GM21786 (cell line): Measurements from ENCODE around the gene DEDD.

Experiments
- ATAC-seq: cut with Tn5 transposase; IDR thresholded peaks from one replicate; pipeline ENCODE4 v1.9.1; 2021; ENCODE audit not compliant: unreplicated experiment

The DEDD gene

GRCh38 chr1:161132410-161133219 is at the start of gene DEDD:
Gene DEDD (minus strand): TSS chr1:161132667. CDS start chr1:161124462, 8,205 bp downstream.
- peak; percentile 97 for ATAC-seq

- peak; percentile 55 for ATAC-seq
Observed at GRCh38 chr1:161182214-161182613, 49.7 kb upstream of the DEDD start.

GRCh38 chr1:161180639-161181038 is 48.2 kb upstream of the DEDD start:
- ATAC-seq, result no peak

GRCh38 chr1:161179698-161180097 is 47.2 kb upstream of the DEDD start:
- ATAC-seq, result no peak

- no peak for ATAC-seq
Observed at GRCh38 chr1:161177936-161178244, 45.4 kb upstream of the DEDD start.

GRCh38 chr1:161177112-161177935 is 44.9 kb upstream of the DEDD start, which contains the start of gene B4GALT3:
Gene B4GALT3 (minus strand): TSS chr1:161177507. CDS start chr1:161176060, 1,447 bp downstream.
- peak; percentile 73 for ATAC-seq

GRCh38 chr1:161176468-161177111 is 44.1 kb upstream of the DEDD start:
- ATAC-seq, result peak; percentile 19

- no peak for ATAC-seq
Observed at GRCh38 chr1:161175771-161176453, 43.4 kb upstream of the DEDD start.

- no peak for ATAC-seq
Observed at GRCh38 chr1:161174911-161175310, 42.4 kb upstream of the DEDD start.

- ATAC-seq, result no peak
Observed at GRCh38 chr1:161173711-161174110, 41.2 kb upstream of the DEDD start.

- ATAC-seq, result no peak
Observed at GRCh38 chr1:161172776-161173376, 40.4 kb upstream of the DEDD start.

- ATAC-seq, result no peak
Observed at GRCh38 chr1:161172349-161172748, 39.9 kb upstream of the DEDD start.

GRCh38 chr1:161171696-161172095 is 39.2 kb upstream of the DEDD start:
- no peak for ATAC-seq

GRCh38 chr1:161171191-161171590 is 38.7 kb upstream of the DEDD start:
- no peak for ATAC-seq

GRCh38 chr1:161168906-161169305 is 36.4 kb upstream of the DEDD start:
- ATAC-seq, result no peak

GRCh38 chr1:161166669-161167548 is 34.4 kb upstream of the DEDD start:
- no peak for ATAC-seq

- ATAC-seq, result peak; percentile 96
Observed at GRCh38 chr1:161165742-161166668, 33.5 kb upstream of the DEDD start, which contains the start of gene PPOX. Gene PPOX (plus strand): TSS chr1:161166426. CDS start chr1:161166848, 422 bp downstream.

GRCh38 chr1:161164901-161165610 is 32.6 kb upstream of the DEDD start:
- no peak for ATAC-seq
